SH-SY5Y (cell line): ENCODE results near the gene ITPR1.

Experiments used
- GATA2 ChIP-seq: IDR thresholded peaks from 2 replicates; pipeline ENCODE4 v1.6.1; 2011; ENCODE audit warnings: mild to moderate bottlenecking, low read depth, low read length
- GATA3 ChIP-seq: IDR thresholded peaks from 2 replicates; pipeline ENCODE4 v1.6.1; 2011; ENCODE audit warnings: low read depth, mild to moderate bottlenecking, low read length, moderate library complexity

The ITPR1 gene

GRCh38 chr3:4849739-4850138, 356.6 kb downstream of the ITPR1 start:
- TF ChIP-seq GATA2 = no peak

GRCh38 chr3:4850211-4850927, 357.2 kb downstream of the ITPR1 start:
- TF ChIP-seq GATA2 = no peak

- TF ChIP-seq GATA2 (no peak), GATA3 (no peak)
These were observed 357.7 kb downstream of the ITPR1 start for GRCh38 chr3:4850928-4851265.

GRCh38 chr3:4852780-4853748, 359.9 kb downstream of the ITPR1 start:
- TF ChIP-seq GATA3 (no peak), GATA2 (no peak)

GRCh38 chr3:4853749-4854140, 360.6 kb downstream of the ITPR1 start:
- no peak for TF ChIP-seq GATA3
- no peak for TF ChIP-seq GATA2

- TF ChIP-seq GATA2 = no peak
- no peak for TF ChIP-seq GATA3
These were observed 362.5 kb downstream of the ITPR1 start for GRCh38 chr3:4855676-4856075.

GRCh38 chr3:4856136-4856535, 363.0 kb downstream of the ITPR1 start:
- TF ChIP-seq GATA3 = no peak
- TF ChIP-seq GATA2 = no peak

- TF ChIP-seq GATA2 (no peak), GATA3 (no peak)
These were observed 363.4 kb downstream of the ITPR1 start for GRCh38 chr3:4856564-4856963.

- no peak for TF ChIP-seq GATA2
- no peak for TF ChIP-seq GATA3
These were observed 363.8 kb downstream of the ITPR1 start for GRCh38 chr3:4856986-4857385.

GRCh38 chr3:4859788-4860187, 366.6 kb downstream of the ITPR1 start:
- TF ChIP-seq GATA2 (no peak), GATA3 (no peak)

- TF ChIP-seq GATA3 (no peak), GATA2 (no peak)
These were observed 369.8 kb downstream of the ITPR1 start for GRCh38 chr3:4862973-4863372.

GRCh38 chr3:4864503-4864902, 371.4 kb downstream of the ITPR1 start:
- no peak for TF ChIP-seq GATA2

- no peak for TF ChIP-seq GATA3
- no peak for TF ChIP-seq GATA2
These were observed 372.6 kb downstream of the ITPR1 start for GRCh38 chr3:4865714-4866113.

- no peak for TF ChIP-seq GATA3
These were observed 373.7 kb downstream of the ITPR1 start for GRCh38 chr3:4866866-4867265.

- TF ChIP-seq GATA3 (no peak), GATA2 (no peak)
These were observed 384.1 kb downstream of the ITPR1 start for GRCh38 chr3:4877173-4877787.
